ENCODE results near the gene EXOC4.

DNA sequence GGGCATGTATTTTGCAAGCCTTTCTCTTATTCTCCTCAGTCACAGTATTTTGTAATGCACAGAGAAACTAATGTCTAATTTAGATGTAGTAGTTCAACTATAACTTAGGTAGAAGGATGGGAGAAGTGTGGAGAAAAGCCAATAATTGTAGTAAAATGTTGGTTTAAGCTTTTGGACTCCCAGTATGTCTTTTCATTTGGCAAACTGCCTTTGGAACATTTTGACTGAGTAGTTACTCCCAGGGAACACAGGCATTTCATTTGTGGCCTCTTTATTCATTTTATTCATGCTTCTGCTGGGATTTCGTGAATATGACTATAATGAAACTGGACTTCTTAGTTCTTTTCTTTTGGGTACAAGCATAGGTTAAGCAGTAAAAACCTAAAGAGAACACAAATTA, 79.0 kb downstream of the EXOC4 start:
- TF ChIP-seq GATA2 (IDR thresholded peaks at IDR 0.05; ENCODE audit: low read depth, low read length), result no peak
- no peak for TF ChIP-seq GATA3 (IDR thresholded peaks at IDR 0.05; ENCODE audit: low read depth, low read length)

All from SH-SY5Y (cell line).